ENCODE measurements around the gene COX19. TPM values are rescaled to one million over a fixed set of nuclear protein-coding genes. Genes with fewer than 3 reads are reported as not detected.

COX19 gene
- polyA plus RNA-seq, 1 of the 3 experiments (the other 2 are of a cell fraction): 7.6 TPM

DNA sequence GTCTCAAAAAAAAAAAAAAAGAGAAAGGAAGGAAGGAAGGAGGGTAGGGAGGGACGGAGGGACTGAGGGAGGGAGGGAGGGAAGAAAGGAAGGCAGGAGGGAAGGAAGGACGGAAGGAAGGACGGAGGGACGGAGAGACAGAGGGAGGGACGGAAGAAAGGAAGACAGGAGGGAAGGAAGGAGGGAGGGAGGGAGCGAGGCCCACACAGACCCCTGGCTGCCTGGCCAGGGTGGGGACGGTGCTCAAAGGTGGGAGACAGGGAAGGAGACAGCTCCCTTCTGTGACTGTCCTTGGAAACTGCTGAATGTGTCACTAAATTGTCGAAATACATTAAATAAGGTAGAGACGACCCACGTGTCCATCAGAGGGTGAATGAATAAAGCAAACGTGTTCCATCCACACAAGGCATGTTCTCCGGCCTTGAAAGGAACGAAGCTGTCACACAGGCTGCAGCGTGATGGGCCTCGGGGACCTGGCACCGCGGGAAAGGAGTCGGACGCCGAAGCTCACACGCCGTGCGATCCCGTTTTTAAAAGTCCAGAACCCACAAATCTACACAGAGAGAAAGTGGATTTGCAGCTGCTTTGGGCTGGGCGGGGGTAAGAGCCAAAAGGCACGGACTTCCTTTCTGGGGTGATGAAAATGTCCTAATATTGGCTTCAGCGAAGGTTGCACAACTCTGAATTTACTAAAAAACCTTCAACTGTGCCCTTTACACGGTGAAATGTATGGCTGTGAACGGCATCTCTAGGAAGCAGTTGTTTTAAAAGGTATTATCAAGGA, 44.2 kb downstream of the COX19 start (continued):
- TF ChIP-seq, protein P1, sequence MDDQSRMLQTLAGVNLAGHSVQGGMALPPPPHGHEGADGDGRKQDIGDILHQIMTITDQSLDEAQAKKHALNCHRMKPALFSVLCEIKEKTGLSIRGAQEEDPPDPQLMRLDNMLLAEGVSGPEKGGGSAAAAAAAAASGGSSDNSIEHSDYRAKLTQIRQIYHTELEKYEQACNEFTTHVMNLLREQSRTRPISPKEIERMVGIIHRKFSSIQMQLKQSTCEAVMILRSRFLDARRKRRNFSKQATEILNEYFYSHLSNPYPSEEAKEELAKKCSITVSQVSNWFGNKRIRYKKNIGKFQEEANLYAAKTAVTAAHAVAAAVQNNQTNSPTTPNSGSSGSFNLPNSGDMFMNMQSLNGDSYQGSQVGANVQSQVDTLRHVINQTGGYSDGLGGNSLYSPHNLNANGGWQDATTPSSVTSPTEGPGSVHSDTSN (IDR thresholded peaks at IDR 0.05): no peak
- TF ChIP-seq EP300 (IDR thresholded peaks at IDR 0.05; ENCODE audit: borderline replicate concordance in 1 of 2, low read depth in 1 of 2, low read length in 1 of 2): no peak
- TF ChIP-seq, protein P2, sequence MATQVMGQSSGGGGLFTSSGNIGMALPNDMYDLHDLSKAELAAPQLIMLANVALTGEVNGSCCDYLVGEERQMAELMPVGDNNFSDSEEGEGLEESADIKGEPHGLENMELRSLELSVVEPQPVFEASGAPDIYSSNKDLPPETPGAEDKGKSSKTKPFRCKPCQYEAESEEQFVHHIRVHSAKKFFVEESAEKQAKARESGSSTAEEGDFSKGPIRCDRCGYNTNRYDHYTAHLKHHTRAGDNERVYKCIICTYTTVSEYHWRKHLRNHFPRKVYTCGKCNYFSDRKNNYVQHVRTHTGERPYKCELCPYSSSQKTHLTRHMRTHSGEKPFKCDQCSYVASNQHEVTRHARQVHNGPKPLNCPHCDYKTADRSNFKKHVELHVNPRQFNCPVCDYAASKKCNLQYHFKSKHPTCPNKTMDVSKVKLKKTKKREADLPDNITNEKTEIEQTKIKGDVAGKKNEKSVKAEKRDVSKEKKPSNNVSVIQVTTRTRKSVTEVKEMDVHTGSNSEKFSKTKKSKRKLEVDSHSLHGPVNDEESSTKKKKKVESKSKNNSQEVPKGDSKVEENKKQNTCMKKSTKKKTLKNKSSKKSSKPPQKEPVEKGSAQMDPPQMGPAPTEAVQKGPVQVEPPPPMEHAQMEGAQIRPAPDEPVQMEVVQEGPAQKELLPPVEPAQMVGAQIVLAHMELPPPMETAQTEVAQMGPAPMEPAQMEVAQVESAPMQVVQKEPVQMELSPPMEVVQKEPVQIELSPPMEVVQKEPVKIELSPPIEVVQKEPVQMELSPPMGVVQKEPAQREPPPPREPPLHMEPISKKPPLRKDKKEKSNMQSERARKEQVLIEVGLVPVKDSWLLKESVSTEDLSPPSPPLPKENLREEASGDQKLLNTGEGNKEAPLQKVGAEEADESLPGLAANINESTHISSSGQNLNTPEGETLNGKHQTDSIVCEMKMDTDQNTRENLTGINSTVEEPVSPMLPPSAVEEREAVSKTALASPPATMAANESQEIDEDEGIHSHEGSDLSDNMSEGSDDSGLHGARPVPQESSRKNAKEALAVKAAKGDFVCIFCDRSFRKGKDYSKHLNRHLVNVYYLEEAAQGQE (IDR thresholded peaks at IDR 0.05; ENCODE audit: low read depth, low read length): no peak

DNA sequence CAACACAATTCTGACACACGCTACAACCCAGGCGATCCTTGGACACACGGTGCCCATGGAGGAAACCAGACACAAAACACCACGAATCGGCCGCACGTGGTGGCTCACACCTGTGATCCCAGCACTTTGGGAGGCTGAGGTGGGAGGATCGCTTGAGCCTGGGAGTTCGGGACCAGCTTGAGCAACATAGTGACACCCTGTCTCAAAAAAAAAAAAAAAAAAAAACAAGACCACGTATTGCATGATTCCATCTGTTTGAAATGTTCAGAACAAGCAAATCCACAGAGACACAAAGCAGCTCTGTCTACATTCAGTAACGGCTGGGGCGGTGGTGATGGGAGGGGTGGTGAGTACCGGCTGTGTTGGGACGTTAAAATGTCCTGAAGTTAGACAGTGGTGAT, 46.0 kb downstream of the COX19 start:
- ChIA-PET POLR2A (no interaction called here), CTCF (interaction anchor here (1.0 to 1.9 kb wide), 2 partner anchors 20 to 22 kb away, joined by 4 to 8 read pairs; no protein-coding TSS in a partner anchor)
- Histone ChIP-seq H3K27ac (ENCODE audit: low read depth in 2 of 2, low read length in 1 of 2) (peak overlapping the region in 1 of 2 experiments; percentile 37; a peak in 1 of 4 replicates), H3K27me3 (ENCODE audit: insufficient read depth) (no peaks in the 10 kb centered on the region), H2AFZ (ENCODE audit: low read depth) (no peak overlapping the region), H3K9me3 (no peaks in the 10 kb centered on the region), H3K79me2 (ENCODE audit: insufficient read depth) (no peaks in the 10 kb centered on the region), H3K4me2 (no peak overlapping the region), H3K4me3 (ENCODE audit: low read depth in 2 of 2, low read length in 1 of 2) (no peak overlapping the region), H3F3A (replicated peaks; ENCODE audit: insufficient read depth) (peaks cover 3% of the 10 kb centered on the region), H3K9ac (no peak overlapping the region), H4K20me1 (ENCODE audit: insufficient read depth) (no peaks in the 10 kb centered on the region), H3K9me2 (no peaks in the 10 kb centered on the region), H3K4me1 (ENCODE audit: control insufficient read depth in 1 of 2, insufficient read depth in 2 of 2, low read depth in 1 of 2, low read length in 1 of 2) (peaks cover 0 to 5% of the 10 kb centered on the region in 2 experiments; a peak in 1 of 4 replicates), H3K36me3 (replicated peaks in 1 of 2; ENCODE audit: control insufficient read depth in 1 of 2, insufficient read depth in 2 of 2, low read length in 1 of 2) (no peaks in the 10 kb centered on the region)
- 81% methylated on average over 14 of the region's 14 CpGs for WGBS (ENCODE audit: low lambda C conversion rate)
- no peak for DNase-seq
- TF ChIP-seq POLR2AphosphoS5 (IDR thresholded peaks at IDR 0.05; ENCODE audit: low read depth, low read length) (no peak), MXI1 (IDR thresholded peaks at IDR 0.05; ENCODE audit: low read depth, low read length) (no peak), MEF2A (IDR thresholded peaks at IDR 0.05; ENCODE audit: borderline replicate concordance, low read depth) (no peak), RCOR1 (IDR thresholded peaks at IDR 0.05; ENCODE audit: low read length) (no peak), ELF1 (IDR thresholded peaks at IDR 0.05) (no peak), EP300 (IDR thresholded peaks at IDR 0.05; ENCODE audit: borderline replicate concordance in 1 of 2, low read depth in 1 of 2, low read length in 1 of 2) (no peak), YY1 (IDR thresholded peaks at IDR 0.05; ENCODE audit: low read depth) (no peak), RAD21 (IDR thresholded peaks at IDR 0.05; ENCODE audit: low read length) (no peak), TAF1 (IDR thresholded peaks at IDR 0.05; ENCODE audit: borderline replicate concordance, low read depth, low read length) (no peak)
- TF ChIP-seq, protein P3, sequence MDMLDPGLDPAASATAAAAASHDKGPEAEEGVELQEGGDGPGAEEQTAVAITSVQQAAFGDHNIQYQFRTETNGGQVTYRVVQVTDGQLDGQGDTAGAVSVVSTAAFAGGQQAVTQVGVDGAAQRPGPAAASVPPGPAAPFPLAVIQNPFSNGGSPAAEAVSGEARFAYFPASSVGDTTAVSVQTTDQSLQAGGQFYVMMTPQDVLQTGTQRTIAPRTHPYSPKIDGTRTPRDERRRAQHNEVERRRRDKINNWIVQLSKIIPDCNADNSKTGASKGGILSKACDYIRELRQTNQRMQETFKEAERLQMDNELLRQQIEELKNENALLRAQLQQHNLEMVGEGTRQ (IDR thresholded peaks at IDR 0.05; ENCODE audit: borderline replicate concordance, low read depth, low read length): no peak
- TF ChIP-seq, protein P4, sequence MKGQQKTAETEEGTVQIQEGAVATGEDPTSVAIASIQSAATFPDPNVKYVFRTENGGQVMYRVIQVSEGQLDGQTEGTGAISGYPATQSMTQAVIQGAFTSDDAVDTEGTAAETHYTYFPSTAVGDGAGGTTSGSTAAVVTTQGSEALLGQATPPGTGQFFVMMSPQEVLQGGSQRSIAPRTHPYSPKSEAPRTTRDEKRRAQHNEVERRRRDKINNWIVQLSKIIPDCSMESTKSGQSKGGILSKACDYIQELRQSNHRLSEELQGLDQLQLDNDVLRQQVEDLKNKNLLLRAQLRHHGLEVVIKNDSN (IDR thresholded peaks at IDR 0.05; ENCODE audit: borderline replicate concordance, low read depth): no peak
- TF ChIP-seq, protein P5, sequence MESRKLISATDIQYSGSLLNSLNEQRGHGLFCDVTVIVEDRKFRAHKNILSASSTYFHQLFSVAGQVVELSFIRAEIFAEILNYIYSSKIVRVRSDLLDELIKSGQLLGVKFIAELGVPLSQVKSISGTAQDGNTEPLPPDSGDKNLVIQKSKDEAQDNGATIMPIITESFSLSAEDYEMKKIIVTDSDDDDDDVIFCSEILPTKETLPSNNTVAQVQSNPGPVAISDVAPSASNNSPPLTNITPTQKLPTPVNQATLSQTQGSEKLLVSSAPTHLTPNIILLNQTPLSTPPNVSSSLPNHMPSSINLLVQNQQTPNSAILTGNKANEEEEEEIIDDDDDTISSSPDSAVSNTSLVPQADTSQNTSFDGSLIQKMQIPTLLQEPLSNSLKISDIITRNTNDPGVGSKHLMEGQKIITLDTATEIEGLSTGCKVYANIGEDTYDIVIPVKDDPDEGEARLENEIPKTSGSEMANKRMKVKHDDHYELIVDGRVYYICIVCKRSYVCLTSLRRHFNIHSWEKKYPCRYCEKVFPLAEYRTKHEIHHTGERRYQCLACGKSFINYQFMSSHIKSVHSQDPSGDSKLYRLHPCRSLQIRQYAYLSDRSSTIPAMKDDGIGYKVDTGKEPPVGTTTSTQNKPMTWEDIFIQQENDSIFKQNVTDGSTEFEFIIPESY (IDR thresholded peaks at IDR 0.05; ENCODE audit: borderline replicate concordance, low read depth): no peak
- TF ChIP-seq, protein P2 (IDR thresholded peaks at IDR 0.05; ENCODE audit: low read depth, low read length): no peak
